Suppressor macrophage treated with lipopolysaccharide for 1 hour (primary cell): ENCODE measurements around the gene FARP1.
A peak's percentile ranks its signal among the peaks of the same experiment; 100 is the strongest.
"Not testable (repeated sequence)": the region's sequence is repeated elsewhere in the genome, so short reads cannot be mapped to it uniquely, and the experiment has no call there.

Experiments used
- DNase-seq, 3 donors: peaks; one replicate each; pipeline ENCODE4 v3.0.0-alpha.2; 2020 to 2022

The FARP1 gene

DNA sequence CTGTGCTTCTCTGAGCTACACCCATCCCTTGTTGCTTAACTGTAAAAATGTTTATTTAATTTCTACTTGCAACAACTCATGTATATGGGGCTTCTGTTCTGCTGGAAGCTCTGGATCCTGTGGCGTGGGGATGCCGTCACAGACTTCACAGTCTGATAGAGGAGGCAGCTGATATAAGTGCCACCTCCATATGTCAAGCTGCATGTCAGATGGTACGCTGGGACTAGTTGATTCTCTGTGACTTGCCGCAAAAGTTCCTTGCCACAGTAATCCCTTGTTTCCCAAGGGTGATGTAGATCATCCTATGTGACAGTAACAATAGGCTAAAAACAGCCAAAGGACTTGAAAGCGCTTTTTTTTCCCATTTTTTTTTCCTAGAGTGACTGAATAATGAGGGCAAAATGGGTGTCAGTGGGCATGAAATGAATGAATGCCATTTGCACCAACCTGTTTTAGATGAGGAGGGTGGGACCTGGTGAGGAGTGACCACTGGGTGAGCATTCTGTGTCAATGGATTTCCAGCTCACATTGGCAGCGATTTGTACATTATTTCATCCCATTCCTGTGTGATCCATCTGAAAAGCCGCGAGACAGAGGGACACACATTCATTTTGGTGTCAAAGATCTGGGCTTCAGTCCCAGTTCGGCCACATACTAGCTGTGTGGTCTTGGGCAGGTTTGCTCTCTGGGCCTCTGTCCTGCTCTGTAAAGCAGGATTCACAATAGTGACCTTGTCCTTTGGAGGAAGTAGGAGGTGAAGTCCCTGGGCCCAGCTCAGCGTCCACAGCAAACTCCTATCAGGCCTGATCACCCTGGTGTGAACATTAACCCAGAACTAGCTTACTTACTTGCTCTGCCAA is 123.0 kb downstream of the FARP1 start:
- no peak for DNase-seq

GRCh38 chr13:98267080-98267912 is 124.4 kb downstream of the FARP1 start:
- DNase-seq = no peak

- no peak for DNase-seq
Measured at GRCh38 chr13:98269386-98269785, 126.5 kb downstream of the FARP1 start.

- DNase-seq = no peak
Measured at GRCh38 chr13:98270819-98271218, 127.9 kb downstream of the FARP1 start.

- DNase-seq = not testable (repeated sequence)
Measured at GRCh38 chr13:98271646-98272045, 128.8 kb downstream of the FARP1 start.

- no peak for DNase-seq
Measured at GRCh38 chr13:98272549-98272948, 129.7 kb downstream of the FARP1 start.

DNA sequence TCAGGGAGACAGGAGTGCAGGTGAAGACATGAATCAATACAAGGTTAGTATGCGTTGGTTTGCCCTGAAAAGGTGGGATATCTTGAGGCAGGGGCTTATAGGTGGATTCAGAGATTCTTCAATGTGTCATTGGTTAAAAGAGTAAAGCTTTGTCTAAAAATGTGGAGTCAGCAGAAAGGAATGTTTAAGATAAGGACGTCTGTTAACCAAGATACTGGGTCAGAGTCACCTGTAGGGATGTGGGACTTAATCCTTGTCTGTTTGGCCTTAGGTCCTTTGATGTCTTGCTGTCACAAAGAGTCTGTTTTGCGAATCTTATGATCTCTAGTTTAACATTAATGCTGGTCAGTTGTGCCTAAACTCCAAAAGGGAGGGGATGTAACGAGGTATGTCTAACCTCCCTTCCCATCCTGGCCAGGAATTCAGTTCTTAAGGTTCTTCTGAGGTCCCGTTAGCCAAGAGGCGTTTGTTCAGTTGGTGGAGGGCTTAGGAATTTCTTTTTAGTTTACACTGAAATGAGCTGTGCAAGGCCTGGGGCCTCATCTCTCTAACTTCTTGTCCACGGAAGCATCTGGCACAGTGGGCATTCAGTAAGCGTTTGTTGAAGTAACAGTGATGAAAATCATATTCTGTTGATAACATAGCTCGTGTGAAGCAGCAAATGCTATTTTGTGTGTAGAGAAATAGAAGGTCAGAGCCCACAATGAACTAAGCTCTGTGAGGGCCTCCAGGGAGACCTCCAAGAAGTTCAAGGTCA is 130.4 kb downstream of the FARP1 start:
- DNase-seq = no peak

DNA sequence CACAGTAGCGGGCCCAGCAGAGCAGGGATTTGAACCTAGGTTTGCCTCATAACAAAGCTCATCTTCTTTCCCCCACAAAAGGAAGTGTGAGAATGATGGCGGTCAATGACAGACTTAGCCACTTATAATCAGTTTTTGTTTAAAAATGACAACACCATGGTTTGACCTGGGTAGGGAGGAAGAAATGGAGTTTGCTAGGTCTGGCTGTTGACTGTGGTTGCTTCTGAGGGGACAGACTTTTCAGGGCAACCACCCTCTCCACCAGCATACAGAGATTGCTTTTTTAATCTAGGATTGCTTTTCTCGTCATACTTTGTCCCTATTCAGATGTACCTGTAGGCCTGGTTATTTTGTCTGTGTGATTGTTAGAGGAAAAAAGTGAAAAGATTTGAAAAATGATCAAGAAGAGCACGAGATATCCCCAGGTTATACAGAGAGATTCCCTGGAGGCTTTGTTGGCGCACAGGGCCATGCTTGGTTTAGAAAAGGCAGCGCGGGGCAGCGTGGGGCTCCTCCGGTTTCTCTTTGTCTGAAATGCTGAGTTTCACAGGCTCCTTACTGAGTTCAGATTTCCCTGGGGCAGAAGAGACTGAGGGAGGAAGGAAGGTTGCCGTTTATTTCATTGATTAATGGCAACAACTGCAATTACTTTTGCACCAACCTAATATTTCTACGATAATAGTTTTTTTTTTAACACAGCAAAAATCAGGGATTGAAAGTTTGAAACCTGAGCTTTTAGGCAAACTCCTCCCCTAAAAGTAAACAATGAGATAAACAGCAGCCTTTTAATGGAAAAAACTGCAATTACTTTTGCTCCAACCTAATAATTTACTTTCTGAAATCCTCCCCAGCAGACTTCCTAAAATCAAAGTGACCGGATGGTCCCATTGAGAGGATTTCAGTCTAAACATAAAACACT is 131.2 kb downstream of the FARP1 start:
- DNase-seq = no peak

DNA sequence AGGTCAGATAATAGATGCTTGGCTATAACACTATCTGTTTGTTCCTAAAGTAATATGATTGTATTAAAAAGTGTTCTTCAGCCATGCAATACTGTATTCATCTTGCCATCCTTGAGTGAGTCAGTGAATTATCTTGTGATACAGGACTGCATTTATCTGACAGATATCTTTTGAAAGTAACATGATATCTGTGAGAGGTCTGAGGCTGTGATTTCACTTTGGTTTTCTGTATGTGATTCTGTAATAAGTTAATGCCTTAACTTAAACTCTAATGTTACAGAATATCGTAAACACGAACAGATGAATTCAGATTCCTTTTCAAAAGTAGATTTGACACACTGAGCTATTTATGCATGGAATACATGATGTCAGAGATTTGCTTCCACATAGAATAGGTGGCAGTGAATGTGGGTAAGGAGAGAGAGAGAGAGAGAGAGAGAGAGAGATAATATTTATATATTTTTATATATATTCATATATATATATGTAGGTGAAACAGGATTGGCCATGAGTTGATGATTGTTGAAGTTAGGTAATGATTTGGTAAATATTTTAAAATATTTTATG is 132.1 kb downstream of the FARP1 start:
- no peak for DNase-seq

- DNase-seq = peak in 2 of 3 donors; percentile 27 to 39
Measured at GRCh38 chr13:98275681-98276171, 132.8 kb downstream of the FARP1 start.

DNA sequence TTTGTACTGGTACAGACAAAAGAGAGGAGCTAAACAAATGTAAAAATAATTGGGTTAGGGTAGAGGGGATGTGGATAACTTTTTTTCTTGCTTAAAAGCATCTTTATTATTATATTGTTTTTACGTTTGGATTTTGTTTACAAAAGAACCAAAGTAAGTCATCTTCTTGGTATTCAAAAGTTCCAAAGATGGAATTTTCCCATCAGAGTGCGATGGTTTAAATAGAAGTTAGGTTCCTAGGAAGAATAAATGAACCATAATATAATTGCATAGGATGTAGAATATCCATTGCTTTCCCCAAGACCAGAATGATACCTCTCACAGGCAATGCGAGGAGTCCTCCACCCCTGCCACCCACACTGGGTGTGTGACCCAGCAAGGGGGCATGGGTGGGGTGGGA is 133.6 kb downstream of the FARP1 start:
- no peak for DNase-seq

DNA sequence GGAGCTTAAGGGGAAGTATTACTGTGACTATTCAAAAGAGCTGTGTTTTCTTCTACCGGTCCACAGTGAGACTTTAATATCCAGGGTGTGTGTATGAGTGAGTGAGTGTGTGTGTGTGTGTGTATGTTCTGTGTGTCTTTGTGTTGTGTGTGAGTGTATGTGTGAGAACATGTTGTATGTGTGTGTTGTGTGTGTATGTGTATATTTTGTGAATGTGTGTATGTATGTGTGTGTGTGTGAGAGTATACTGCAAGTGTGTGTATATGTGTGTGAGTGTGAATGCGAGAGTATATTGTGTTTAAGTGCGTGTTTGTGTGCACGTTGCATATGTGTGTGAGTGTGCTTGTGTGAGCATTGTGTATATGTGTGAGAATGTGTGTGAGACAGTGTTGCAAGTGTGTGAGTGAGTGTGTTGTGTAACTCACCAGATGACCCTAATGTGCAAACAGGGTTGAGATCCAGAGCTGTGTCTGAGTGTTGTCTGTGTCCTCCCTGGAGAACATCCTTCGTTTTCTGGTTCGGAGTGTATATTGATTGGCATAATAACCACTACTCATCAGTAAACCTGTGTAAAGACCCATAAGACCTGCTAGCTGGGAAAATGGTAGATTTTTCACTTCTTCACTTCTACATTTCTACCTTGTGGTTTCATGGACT is 135.3 kb downstream of the FARP1 start:
- DNase-seq = no peak

DNA sequence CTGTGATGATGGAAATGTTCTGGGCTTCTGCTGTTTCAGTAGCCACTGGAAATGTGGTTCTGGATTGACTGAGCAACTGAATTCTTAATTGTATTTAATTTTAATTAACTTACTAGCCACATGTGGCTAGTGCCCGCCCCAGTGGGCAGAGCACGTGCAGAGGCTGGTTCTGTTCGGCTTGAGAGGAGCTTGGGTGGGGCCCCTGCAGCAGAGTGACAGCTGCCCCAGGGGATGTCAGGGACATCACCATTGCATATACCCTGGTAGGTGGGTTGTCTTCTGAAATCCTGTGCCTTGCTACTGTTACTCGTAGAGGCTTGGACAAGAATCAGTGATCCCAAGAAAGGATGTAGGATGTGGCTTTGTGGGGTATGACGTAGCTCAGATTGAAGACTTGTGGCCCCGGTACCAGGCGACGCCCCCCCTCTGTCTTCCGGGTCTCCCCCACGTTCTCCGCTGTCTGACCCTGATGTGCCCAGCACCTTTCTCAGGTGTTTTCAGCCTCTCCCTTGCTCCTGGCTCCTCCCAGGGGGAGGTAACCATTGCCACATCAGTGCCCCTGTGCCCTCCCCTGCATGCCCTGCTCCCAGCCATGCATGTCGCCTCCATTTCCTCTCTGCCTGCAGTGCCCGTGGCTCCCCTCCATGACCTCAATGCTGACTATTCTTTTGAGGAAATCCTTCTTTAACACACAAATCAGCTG is 136.7 kb downstream of the FARP1 start:
- DNase-seq = peak in 2 of 3 donors; percentile 10

GRCh38 chr13:98280176-98280510 is 137.2 kb downstream of the FARP1 start:
- no peak for DNase-seq

GRCh38 chr13:98284679-98285078 is 141.8 kb downstream of the FARP1 start:
- DNase-seq = no peak

- no peak for DNase-seq
Measured at GRCh38 chr13:98285317-98285716, 142.4 kb downstream of the FARP1 start.

DNA sequence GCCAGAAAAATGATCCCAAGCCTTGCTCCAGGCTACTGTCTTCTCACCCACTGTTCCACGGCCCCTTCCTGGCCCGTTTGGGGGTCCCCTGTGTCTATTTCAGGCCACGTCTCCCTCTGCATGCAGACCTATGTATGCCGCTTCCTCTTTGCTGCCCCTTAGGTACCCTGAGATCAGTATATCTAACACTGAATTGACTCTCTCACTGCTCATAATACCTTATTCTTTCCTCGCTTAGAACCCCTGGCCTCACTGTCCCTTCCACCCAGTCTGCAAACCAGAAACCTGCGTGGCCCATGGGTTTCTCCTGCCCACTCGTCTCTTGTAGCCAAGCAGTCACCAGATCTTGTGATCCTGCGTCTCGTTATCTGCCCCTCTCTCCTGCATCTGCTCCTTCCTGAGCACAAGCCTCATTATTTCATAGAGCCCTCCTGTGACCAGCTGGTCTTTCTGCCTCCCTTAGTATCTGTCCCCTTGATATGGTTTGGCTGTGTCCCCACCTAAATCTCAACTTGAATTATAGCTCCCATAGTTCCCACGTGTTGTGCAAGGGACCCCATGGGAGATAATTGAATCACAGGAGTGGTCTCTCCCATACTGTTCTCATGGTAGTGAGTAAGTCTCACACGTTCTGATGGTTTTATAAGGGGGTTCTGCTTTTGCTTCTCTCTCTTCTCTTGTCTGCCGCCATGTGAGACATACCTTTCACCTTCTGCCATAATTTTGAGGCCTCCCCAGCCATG is 143.1 kb downstream of the FARP1 start:
- DNase-seq = no peak

GRCh38 chr13:98286799-98287198 is 143.9 kb downstream of the FARP1 start:
- DNase-seq = no peak

GRCh38 chr13:98288211-98288610 is 145.3 kb downstream of the FARP1 start:
- no peak for DNase-seq
